HG03045 (cell line): ENCODE data around the gene PI4KA.
"Not testable (repeated sequence)": the region's sequence is repeated elsewhere in the genome, so short reads cannot be mapped to it uniquely, and the experiment has no call there.

Source experiments
- ATAC-seq: cut with Tn5 transposase; IDR thresholded peaks from one replicate; pipeline ENCODE4 v1.9.1; 2021; ENCODE audit warnings: mild to moderate bottlenecking, moderate library complexity; ENCODE audit not compliant: unreplicated experiment

Gene PI4KA

GRCh38 chr22:20852076-20852475 lies 6.5 kb downstream of the PI4KA start:
- ATAC-seq = no peak

GRCh38 chr22:20847318-20847822 lies 11.2 kb downstream of the PI4KA start:
- no peak for ATAC-seq

DNA sequence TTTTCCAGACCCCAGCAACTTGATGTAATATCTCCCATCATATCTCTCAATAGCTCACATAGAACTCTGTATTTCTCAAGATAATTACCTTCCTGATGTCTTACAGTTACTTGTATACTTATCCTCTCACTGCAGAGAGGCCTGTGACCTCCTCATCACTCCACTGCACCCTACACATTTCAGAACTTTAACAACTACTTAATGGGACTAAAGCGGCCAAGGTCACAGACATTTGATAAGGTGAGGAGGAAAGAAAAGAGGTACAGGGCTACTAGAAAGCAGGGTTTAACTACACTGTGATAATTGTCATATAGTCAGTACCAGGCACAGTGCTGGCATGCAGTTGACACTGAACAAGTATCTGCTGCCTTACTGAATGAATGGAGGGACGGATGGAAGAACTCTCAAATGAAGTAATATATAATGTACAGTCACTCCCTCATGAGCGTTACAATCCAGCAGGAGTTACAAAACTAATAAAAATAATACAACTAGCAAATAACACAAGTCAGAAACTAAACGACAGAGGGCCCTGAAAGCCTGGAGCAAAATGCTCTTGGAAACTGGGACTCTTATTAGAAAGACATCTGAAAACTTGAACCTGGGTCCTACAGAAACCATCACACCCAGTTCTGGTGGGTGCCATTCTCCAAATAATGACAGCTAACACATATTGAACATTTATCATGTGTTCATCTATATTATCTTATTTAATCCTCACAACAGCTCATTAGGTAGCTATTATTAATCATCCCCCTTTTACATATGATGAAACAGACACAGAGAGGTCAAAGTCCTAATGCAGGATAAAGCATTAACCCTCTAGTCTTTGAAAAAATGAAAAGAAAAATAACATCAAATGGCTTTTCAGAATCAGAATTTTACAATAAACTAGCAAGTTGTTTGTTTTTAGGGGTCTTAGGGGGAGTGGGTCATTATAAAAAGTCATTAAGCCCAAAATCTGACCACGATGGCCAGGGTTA lies 14.3 kb downstream of the PI4KA start:
- no peak for ATAC-seq

- ATAC-seq = no peak
These were observed 15.1 kb downstream of the PI4KA start for GRCh38 chr22:20843501-20843900.

DNA sequence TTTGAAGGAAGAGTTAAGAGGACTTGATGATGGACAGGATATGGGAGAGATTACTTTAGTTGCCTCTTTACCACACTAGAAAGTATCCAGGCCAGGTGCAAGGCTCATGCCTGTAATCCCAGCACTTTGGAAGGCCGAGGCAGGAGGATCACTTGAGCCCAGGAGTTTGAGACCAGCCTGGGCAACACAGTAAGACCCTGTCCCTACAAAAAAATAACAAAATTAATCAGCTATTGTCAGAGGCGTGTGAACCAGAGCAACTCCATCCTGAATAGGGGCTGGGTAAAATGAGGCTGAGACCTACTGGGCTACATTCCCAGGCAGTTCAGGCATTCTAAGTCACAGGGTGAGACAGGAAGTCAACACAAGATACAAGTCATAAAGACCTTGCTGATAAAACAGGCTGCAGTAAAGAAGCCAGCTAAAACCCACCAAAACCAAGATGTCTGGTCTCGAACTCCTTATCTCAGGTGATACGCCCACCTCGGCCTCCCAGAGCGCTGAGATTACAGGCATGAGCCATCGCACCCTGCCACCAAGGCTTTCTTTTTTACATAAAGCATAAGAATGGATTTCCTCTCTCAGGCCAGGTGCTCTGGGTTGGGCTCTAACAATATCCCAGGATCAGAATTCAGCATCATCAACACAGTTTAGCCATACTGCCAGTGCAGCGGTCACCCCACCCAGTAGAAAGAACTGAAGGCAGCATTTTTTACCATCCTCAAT lies 17.8 kb downstream of the PI4KA start:
- no peak for ATAC-seq

GRCh38 chr22:20839837-20840645 lies 18.6 kb downstream of the PI4KA start:
- no peak for ATAC-seq

DNA sequence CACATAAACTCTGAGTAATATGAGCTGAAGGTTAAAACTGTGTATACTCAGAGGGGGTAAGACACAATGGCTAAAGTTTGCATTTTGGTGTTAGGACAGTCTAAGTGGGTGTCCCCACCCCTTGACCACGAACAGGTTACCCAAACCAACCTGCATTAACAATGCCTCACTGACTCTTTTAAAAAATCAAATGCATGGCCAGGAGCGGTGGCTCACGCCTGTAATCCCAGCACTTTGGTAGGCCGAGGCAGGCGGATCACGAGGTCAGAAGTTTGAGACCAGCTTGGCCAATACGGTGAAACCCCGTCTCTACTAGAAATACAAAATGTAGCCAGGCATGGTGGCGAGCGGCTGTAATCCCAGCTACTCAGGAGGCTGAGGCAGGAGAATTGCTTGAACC lies 19.3 kb downstream of the PI4KA start:
- ATAC-seq = not testable (repeated sequence)

DNA sequence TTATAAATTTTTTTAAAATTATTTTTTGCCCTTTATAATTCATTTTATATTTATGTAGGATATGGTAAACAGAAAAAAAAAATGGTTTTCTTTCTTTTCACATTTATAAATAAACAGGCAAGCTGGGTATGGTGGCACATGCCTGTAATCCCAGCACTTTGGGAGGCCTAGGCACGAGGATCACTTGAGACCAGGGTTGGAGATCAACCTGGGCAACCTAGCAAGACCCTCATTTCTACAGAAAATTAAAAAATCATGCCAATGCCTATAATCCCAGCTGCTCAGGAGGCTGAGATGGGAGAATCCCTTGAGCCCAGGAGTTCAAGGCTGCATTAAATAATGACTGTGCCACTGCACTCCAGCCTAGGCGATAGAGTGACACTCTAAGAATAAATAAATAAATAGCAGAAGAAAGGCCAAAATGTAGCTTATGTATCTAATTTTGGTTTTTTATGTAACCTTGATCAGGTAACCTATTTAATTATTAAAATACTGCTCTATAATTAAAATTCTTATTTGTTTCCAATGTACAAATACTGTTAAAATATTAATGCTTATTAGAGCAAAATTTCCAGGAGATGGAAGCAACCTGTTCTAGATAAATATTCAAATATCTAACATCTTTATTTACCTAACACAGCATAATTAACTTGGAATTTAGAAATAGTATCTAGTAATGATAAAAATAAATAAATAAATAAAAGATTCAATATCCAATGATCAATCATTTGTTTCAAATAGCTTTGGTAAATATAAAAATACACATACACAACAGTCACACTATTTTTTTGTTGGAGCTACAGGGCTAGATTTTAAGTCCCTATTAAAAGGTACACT lies 21.4 kb downstream of the PI4KA start:
- ATAC-seq = no peak

DNA sequence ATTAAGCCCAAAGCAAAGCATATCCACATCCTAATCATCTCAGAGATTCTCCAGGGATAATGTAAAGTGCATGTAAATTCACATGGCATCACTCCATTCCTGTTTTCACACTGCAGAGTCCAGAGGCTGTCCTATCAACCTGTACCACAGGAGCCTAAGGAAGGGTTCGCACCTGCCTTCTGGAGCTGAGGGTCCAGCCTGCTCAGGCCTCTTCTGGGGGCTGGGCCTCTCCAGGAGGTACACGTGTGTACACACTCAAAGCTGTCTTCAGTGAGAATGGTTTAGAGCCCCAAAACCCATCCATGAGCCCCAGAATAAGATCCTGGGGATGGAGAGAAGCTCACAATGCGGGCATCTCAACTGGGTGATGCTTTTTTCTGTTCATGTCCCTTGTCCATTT lies 23.9 kb downstream of the PI4KA start:
- no peak for ATAC-seq

DNA sequence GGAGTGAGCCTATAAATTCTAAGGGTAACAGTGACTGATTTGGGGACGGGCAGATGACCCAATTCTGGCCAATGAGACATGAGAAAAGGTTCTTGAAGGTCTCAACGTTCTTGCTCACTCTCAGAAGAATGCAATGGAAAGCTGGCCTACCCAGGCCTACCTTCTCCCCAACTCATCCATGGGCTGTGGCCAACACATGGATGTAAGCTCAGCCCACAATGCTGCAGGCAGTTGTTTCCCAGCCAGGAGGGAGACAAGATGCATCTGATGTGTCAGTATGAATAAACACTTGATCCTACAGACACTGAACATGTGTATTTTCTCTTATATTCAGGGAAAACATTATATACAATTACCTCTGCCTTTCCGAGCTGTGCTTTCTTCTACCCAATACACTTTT lies 24.4 kb downstream of the PI4KA start:
- ATAC-seq = no peak

GRCh38 chr22:20833225-20833665 lies 25.4 kb downstream of the PI4KA start:
- no peak for ATAC-seq

- ATAC-seq = no peak
These were observed 29.0 kb downstream of the PI4KA start for GRCh38 chr22:20829491-20830134.

DNA sequence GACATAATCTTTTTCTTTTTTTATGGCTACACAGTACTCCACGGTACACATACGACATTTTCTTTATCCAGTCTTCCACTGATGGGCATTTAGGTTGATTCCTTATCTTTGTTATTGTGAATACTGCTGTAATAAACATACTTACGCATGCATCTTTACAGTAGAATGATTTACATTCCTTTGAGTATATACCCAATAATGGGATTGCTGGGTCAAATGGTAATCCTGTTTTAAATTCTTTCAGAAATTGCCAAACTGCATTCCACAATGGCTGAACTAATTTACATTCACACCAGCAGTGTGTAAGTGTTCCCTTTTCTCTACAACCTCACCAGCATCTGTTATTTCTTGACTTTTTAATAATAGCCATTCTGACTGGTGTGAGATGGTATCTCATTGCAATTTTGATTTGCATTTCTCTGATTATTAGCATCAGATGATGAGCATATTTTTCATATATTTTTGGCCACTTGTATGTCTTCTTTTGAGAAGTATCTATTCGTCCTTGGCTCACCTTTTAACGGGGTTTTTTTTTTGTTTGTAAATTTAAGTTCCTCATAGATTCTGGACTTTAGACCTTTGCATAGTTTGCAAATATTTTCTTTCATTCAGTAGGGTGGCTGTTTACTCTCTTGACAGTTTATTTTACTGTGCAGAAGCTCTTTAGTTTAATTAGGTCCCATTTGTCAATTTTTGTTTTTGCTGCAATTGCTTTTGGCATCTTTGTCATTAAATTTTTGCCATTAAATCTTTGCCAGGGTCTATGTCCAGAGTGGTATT lies 32.0 kb downstream of the PI4KA start:
- not testable (repeated sequence) for ATAC-seq

- no peak for ATAC-seq
These were observed 33.0 kb downstream of the PI4KA start for GRCh38 chr22:20825624-20826023.

DNA sequence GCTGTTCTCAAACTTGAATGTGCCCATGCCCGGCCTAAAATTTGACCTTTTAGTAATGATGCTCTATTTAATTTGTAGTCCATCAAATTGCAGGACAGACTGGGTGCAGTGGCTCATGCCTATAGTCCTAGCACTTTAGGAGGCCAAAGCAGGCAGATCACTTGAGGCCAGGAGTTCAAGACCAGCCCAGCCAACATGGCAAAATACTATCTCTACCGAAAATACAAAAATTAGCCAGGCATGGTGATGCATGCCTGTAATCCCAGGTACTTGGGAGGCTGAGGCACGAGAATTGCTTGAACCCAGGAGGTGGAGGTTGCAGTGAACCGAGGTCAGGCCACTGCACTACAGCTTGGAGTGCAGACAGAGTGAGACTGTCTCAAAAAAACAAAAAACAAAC lies 33.4 kb downstream of the PI4KA start:
- ATAC-seq = not testable (repeated sequence)

GRCh38 chr22:20823264-20823663 lies 35.3 kb downstream of the PI4KA start:
- no peak for ATAC-seq

DNA sequence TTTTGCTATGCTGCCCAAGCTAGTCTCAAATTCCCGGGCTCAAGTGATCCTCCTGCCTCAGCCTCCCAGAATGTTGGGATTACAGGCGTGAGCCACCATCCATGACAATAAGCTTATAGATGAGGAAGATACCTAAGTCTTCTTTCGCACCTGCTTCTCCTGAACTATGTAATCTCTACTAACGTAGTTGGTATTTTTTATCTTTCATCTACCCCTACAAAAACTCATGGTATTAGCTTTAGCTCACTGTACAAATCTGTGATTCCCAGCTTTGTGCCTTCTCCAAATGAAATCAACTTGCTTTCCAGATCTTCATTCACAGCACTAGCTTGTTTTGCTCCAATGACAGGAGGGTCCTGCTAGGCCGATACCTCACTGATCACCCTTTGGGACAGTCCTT lies 36.4 kb downstream of the PI4KA start:
- no peak for ATAC-seq

DNA sequence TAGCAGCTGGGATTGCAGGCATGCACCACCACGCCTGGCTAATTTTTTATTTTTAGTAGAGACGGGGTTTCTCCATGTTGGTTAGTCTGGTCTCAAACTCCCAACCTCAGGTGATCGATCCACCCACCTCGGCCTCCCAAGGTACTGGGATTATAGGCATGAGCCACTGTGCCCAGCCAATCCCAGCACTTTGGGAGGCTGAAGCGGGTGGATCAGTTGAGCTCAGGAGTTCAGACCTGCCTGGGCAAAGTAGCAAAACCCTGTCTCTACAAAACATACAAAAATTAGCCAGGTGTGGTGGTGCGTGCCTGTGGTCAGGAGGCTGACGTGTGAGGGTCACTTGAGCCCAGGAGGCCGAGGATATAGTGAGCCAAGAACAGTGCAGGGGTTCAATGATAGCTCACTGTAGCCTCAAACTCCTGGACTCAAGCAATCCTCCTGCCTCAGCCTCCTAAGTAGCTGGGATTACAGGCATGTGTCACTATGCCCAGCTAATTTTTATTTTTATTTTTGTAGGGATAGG lies 36.8 kb downstream of the PI4KA start:
- not testable (repeated sequence) for ATAC-seq
